MM.1S (cell line): ENCODE data around the gene RREB1.

Experiments used
- DNase-seq: peaks from one replicate; pipeline ENCODE4 v3.0.0-alpha.2; 2015
- H2AFZ ChIP-seq: fragments of 300-600 bp; sonication (generic); 2 replicates; pipeline ENCODE4 v1.6.0; 2016; ENCODE audit warnings: antibody characterized with exemption, low read length
- H3F3A ChIP-seq: fragments of 300-600 bp; sonication (generic); 2 replicates; pipeline ENCODE4 v1.6.1; 2016; ENCODE audit warnings: mild to moderate bottlenecking, antibody characterized with exemption, low read length, moderate library complexity, mixed read lengths; ENCODE audit not compliant: insufficient read depth
- H3K27ac ChIP-seq: fragments of 300-600 bp; sonication (generic); 2 replicates; pipeline ENCODE4 v1.5.1; 2016; ENCODE audit warnings: mild to moderate bottlenecking, low read length
- H3K27me3 ChIP-seq: fragments of 300-600 bp; sonication (generic); replicated peaks from 2 replicates; pipeline ENCODE4 v1.6.0; 2016; ENCODE audit warnings: low read length; ENCODE audit not compliant: insufficient read depth
- H3K36me3 ChIP-seq: fragments of 300-600 bp; sonication (generic); replicated peaks from 2 replicates; pipeline ENCODE4 v1.6.1; 2016; ENCODE audit warnings: mild to moderate bottlenecking, low read length, mixed read lengths; ENCODE audit not compliant: insufficient read depth
- H3K4me1 ChIP-seq: fragments of 300-600 bp; sonication (generic); 2 replicates; pipeline ENCODE4 v1.6.1; 2016; ENCODE audit warnings: low read length, mixed read lengths
- H3K4me2 ChIP-seq: fragments of 300-600 bp; sonication (generic); 2 replicates; pipeline ENCODE4 v1.6.0; 2016; ENCODE audit warnings: low read depth, low read length
- H3K4me3 ChIP-seq: fragments of 300-600 bp; sonication (generic); 2 replicates; pipeline ENCODE4 v1.5.1; 2016; ENCODE audit warnings: low read length, mixed read lengths
- H3K79me2 ChIP-seq: fragments of 300-600 bp; sonication (generic); 2 replicates; pipeline ENCODE4 v1.6.1; 2016; ENCODE audit warnings: mixed run types, low read length, mixed read lengths
- H3K9ac ChIP-seq: fragments of 300-600 bp; sonication (generic); 2 replicates; pipeline ENCODE4 v1.6.1; 2016; ENCODE audit warnings: low read length, mixed read lengths
- H3K9me2 ChIP-seq: fragments of 300-600 bp; sonication (generic); replicated peaks from 2 replicates; pipeline ENCODE4 v1.6.1; 2016; ENCODE audit warnings: mild to moderate bottlenecking, low read length, mixed read lengths; ENCODE audit not compliant: insufficient read depth
- H3K9me3 ChIP-seq: fragments of 300-600 bp; sonication (generic); replicated peaks from 2 replicates; pipeline ENCODE4 v1.6.1; 2016; ENCODE audit warnings: mild to moderate bottlenecking, low read length, mixed read lengths; ENCODE audit not compliant: insufficient read depth
- H4K20me1 ChIP-seq: fragments of 300-600 bp; sonication (generic); 2 replicates; pipeline ENCODE4 v1.6.1; 2016; ENCODE audit warnings: mild to moderate bottlenecking, low read length, moderate library complexity, mixed read lengths; ENCODE audit not compliant: insufficient read depth
- EZH2 ChIP-seq: fragments of 300-600 bp; sonication (generic); optimal IDR thresholded peaks from 2 replicates; pipeline ENCODE3; 2017; ENCODE audit warnings: low read depth, mild to moderate bottlenecking, antibody characterized with exemption, low read length, mixed read lengths
- EZH2phosphoT487 ChIP-seq: fragments of 300-600 bp; sonication (generic); IDR thresholded peaks from 2 replicates; pipeline ENCODE4 v1.6.1; 2018; ENCODE audit warnings: antibody characterized with exemption, low read length
- TF ChIP-seq, protein P1 (sequence below): fragments of 300-600 bp; sonication (generic); IDR thresholded peaks from 2 replicates; pipeline ENCODE4 v1.5.1; 2016; ENCODE audit warnings: antibody characterized with exemption, low read length, mixed read lengths

The RREB1 gene

DNA sequence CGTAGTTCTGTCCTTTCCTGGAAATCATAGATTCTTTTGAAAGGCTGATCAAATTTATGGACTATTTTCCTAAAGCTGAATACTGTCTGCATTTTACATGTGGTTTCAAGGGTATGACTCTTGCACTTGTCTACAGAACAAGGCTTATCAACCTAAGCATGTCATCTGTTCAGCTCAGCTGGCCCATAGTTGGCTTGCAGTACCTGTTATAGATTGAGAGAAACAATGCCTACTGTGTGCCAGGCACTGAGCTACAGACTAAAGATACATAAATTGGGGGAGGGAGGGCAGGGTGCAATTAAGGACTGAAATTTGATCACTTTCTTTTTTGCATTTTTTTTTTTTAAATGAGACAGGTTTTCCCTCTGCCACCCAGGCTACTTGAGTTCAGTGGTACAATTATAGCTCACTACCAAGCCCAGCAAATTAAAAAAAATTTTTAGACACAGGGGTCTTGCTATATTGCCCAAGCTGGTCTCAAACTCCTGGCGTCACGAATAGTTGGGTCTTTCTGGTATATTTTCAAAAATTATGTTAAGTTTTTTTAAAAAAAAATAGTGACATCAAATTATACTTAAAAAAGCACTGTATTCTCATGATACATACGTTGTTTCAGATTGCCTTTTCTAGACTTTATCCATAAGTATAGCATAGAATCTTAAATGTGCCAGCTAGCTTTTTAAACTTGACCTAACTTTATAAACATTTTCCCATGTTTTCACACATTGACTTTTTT lies 52.2 kb downstream of the RREB1 start:
- Histone ChIP-seq H3K4me1 (peaks cover 51% of the 10 kb centered on the region), H3K36me3 (no peaks in the 10 kb centered on the region), H3K9ac (no peak overlapping the region), H3F3A (peaks cover 22% of the 10 kb centered on the region), H2AFZ (no peak overlapping the region), H3K9me2 (no peaks in the 10 kb centered on the region), H4K20me1 (no peaks in the 10 kb centered on the region), H3K9me3 (no peaks in the 10 kb centered on the region), H3K79me2 (peaks cover 85% of the 10 kb centered on the region), H3K4me3 (no peak overlapping the region), H3K27ac (no peak overlapping the region), H3K27me3 (no peaks in the 10 kb centered on the region), H3K4me2 (no peak overlapping the region)
- DNase-seq: no peak
- TF ChIP-seq EZH2 (no peak), EZH2phosphoT487 (no peak)
- TF ChIP-seq, protein P1, sequence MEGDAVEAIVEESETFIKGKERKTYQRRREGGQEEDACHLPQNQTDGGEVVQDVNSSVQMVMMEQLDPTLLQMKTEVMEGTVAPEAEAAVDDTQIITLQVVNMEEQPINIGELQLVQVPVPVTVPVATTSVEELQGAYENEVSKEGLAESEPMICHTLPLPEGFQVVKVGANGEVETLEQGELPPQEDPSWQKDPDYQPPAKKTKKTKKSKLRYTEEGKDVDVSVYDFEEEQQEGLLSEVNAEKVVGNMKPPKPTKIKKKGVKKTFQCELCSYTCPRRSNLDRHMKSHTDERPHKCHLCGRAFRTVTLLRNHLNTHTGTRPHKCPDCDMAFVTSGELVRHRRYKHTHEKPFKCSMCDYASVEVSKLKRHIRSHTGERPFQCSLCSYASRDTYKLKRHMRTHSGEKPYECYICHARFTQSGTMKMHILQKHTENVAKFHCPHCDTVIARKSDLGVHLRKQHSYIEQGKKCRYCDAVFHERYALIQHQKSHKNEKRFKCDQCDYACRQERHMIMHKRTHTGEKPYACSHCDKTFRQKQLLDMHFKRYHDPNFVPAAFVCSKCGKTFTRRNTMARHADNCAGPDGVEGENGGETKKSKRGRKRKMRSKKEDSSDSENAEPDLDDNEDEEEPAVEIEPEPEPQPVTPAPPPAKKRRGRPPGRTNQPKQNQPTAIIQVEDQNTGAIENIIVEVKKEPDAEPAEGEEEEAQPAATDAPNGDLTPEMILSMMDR: no peak

- Histone ChIP-seq H3K4me1 (peaks cover 43% of the 10 kb centered on the region), H3K9ac (no peak overlapping the region), H2AFZ (no peak overlapping the region), H3F3A (peaks cover 9% of the 10 kb centered on the region; the same call in 1 of the 2 replicates), H3K9me2 (no peaks in the 10 kb centered on the region), H3K79me2 (peaks cover 93% of the 10 kb centered on the region), H3K36me3 (no peaks in the 10 kb centered on the region), H3K27me3 (no peaks in the 10 kb centered on the region), H3K27ac (no peak overlapping the region), H3K4me2 (no peak overlapping the region), H3K9me3 (no peaks in the 10 kb centered on the region), H3K4me3 (no peak overlapping the region), H4K20me1 (no peaks in the 10 kb centered on the region)
- DNase-seq: no peak
- TF ChIP-seq EZH2phosphoT487 (no peak), EZH2 (no peak)
- TF ChIP-seq, protein P1: no peak
Observed at GRCh38 chr6:7161253-7161623, 53.5 kb downstream of the RREB1 start.

- no peaks in the 10 kb centered on the region for H4K20me1 ChIP-seq
- peaks cover 3% of the 10 kb centered on the region; the same call in 1 of the 2 replicates for H3F3A ChIP-seq
- H3K27me3 ChIP-seq: no peaks in the 10 kb centered on the region
- no peak for DNase-seq
- TF ChIP-seq, protein P1: no peak
- TF ChIP-seq EZH2: no peak
- no peak for TF ChIP-seq EZH2phosphoT487
- no peaks in the 10 kb centered on the region for H3K36me3 ChIP-seq
- H3K9me3 ChIP-seq: no peaks in the 10 kb centered on the region
- H3K79me2 ChIP-seq: peaks cover 95% of the 10 kb centered on the region
- no peak overlapping the region for H3K4me3 ChIP-seq
- H3K4me1 ChIP-seq: peaks cover 37% of the 10 kb centered on the region
- no peak overlapping the region for H3K27ac ChIP-seq
- no peaks in the 10 kb centered on the region for H3K9me2 ChIP-seq
- no peak overlapping the region for H3K9ac ChIP-seq
- H2AFZ ChIP-seq: no peak overlapping the region
- no peak overlapping the region for H3K4me2 ChIP-seq
Observed at GRCh38 chr6:7161845-7162244, 54.1 kb downstream of the RREB1 start.
